ENCODE results near the gene C1orf105. TPM values are rescaled to one million over a fixed set of nuclear protein-coding genes. Genes with fewer than 3 reads are reported as not detected.

The C1orf105 gene
- total RNA-seq, 4 donors from 2014 or later: 0.89 to 1.5 (median 1.5) TPM; not detected in 1

GRCh38 chr1:172447641-172448040 is 27.2 kb downstream of the C1orf105 start:
- Histone ChIP-seq H3K9me3 (no peaks in the 10 kb centered on the region), H3K27me3 (no peaks in the 10 kb centered on the region), H3K36me3 (no peaks in the 10 kb centered on the region), H3K4me3 (no peak overlapping the region), H3K4me1 (peaks cover 38% of the 10 kb centered on the region), H3K27ac (peak overlapping the region; percentile 9)
- 51% methylated on average over 2 of the region's 2 CpGs for WGBS
- TF ChIP-seq CTCF (IDR thresholded peaks at IDR 0.05) (no peak), EP300 (IDR thresholded peaks at IDR 0.05) (no peak), POLR2AphosphoS5 (IDR thresholded peaks at IDR 0.05) (no peak), POLR2A (IDR thresholded peaks at IDR 0.05) (no peak)
- DNase-seq (ENCODE audit: low spot score in 2 of 2): no peak

- Histone ChIP-seq H3K27me3 (no peaks in the 10 kb centered on the region), H3K36me3 (no peaks in the 10 kb centered on the region), H3K4me1 (peaks cover 28% of the 10 kb centered on the region), H3K27ac (no peak overlapping the region), H3K9me3 (no peaks in the 10 kb centered on the region), H3K4me3 (no peak overlapping the region)
- 56% methylated on average over 6 of the region's 6 CpGs for WGBS
- no peak for DNase-seq (ENCODE audit: low spot score in 2 of 2)
- TF ChIP-seq POLR2A (IDR thresholded peaks at IDR 0.05): no peak
- TF ChIP-seq EP300 (IDR thresholded peaks at IDR 0.05): no peak
- TF ChIP-seq POLR2AphosphoS5 (IDR thresholded peaks at IDR 0.05): no peak
- no peak for TF ChIP-seq CTCF (IDR thresholded peaks at IDR 0.05)
Measured at GRCh38 chr1:172448995-172449584, 28.6 kb downstream of the C1orf105 start.

- TF ChIP-seq POLR2AphosphoS5 (IDR thresholded peaks at IDR 0.05): no peak
- peak; percentile 59 to 75 for TF ChIP-seq CTCF (IDR thresholded peaks at IDR 0.05)
- no peak for TF ChIP-seq POLR2A (IDR thresholded peaks at IDR 0.05)
- no peak for TF ChIP-seq EP300 (IDR thresholded peaks at IDR 0.05)
- H3K27ac ChIP-seq: no peak overlapping the region
- peaks cover 24% of the 10 kb centered on the region for H3K4me1 ChIP-seq
- no peaks in the 10 kb centered on the region for H3K36me3 ChIP-seq
- H3K4me3 ChIP-seq: no peak overlapping the region
- 69% methylated on average over 18 of the region's 18 CpGs for WGBS
- no peak for DNase-seq (ENCODE audit: low spot score in 2 of 2)
- H3K27me3 ChIP-seq: no peaks in the 10 kb centered on the region
- H3K9me3 ChIP-seq: no peaks in the 10 kb centered on the region
Measured at GRCh38 chr1:172449585-172450523, 29.4 kb downstream of the C1orf105 start.

GRCh38 chr1:172450524-172450885 is 30.0 kb downstream of the C1orf105 start:
- no peak overlapping the region for H3K27ac ChIP-seq
- no peaks in the 10 kb centered on the region for H3K9me3 ChIP-seq
- H3K4me1 ChIP-seq: peaks cover 24% of the 10 kb centered on the region
- 62% methylated on average over 6 of the region's 7 CpGs for WGBS
- no peaks in the 10 kb centered on the region for H3K36me3 ChIP-seq
- DNase-seq (ENCODE audit: low spot score in 2 of 2): no peak
- H3K4me3 ChIP-seq: no peak overlapping the region
- H3K27me3 ChIP-seq: no peaks in the 10 kb centered on the region
- no peak for TF ChIP-seq EP300 (IDR thresholded peaks at IDR 0.05)
- no peak for TF ChIP-seq POLR2A (IDR thresholded peaks at IDR 0.05)
- TF ChIP-seq POLR2AphosphoS5 (IDR thresholded peaks at IDR 0.05): no peak
- TF ChIP-seq CTCF (IDR thresholded peaks at IDR 0.05): no peak

GRCh38 chr1:172451002-172451443 is 30.5 kb downstream of the C1orf105 start:
- Histone ChIP-seq H3K4me1 (peaks cover 24% of the 10 kb centered on the region), H3K27ac (no peak overlapping the region), H3K9me3 (no peaks in the 10 kb centered on the region), H3K27me3 (peaks cover under 1% of the 10 kb centered on the region), H3K36me3 (no peaks in the 10 kb centered on the region), H3K4me3 (no peak overlapping the region)
- no peak for TF ChIP-seq POLR2A (IDR thresholded peaks at IDR 0.05)
- no peak for TF ChIP-seq EP300 (IDR thresholded peaks at IDR 0.05)
- no peak for TF ChIP-seq POLR2AphosphoS5 (IDR thresholded peaks at IDR 0.05)
- no peak for TF ChIP-seq CTCF (IDR thresholded peaks at IDR 0.05)
- DNase-seq (ENCODE audit: low spot score in 2 of 2): no peak
- WGBS: 51% methylated on average over 2 of the region's 2 CpGs

Data from suprapubic skin (tissue), 4 donors.